Omental fat pad (tissue), 4 donors: ENCODE data around the gene HMHB1. TPM values are rescaled to one million over a fixed set of nuclear protein-coding genes. Genes with fewer than 3 reads are reported as not detected.

Source experiments
- ATAC-seq: fragments of 150-250 bp; one replicate; pipeline ENCODE4 v1.9.1; 2016; ENCODE audit warnings: mild to moderate bottlenecking, moderate library complexity; ENCODE audit not compliant: low FRiP score
- DNase-seq: peaks from one replicate; pipeline ENCODE4 v3.0.0-alpha.2; 2019; ENCODE audit warnings: low spot score
- total RNA-seq, 4 donors: library from RNA; depleted of rRNA; stranded (reverse); fragments of >200 nt; gene quantifications; one replicate each; pipeline ENCODE4 v1.1.0, GENCODE V29; 2016
- TF ChIP-seq, protein P1 (sequence below), 3 donors: fragments of 450-650 bp; IDR thresholded peaks; one replicate each; pipeline ENCODE4 v1.5.1; 2016 to 2017; ENCODE audit warnings: antibody characterized with exemption in 3 of 3, mild to moderate bottlenecking in 3 of 3, moderate library complexity in 2 of 3

Gene HMHB1
- total RNA-seq, 4 donors from 2014 or later, result not detected

DNA sequence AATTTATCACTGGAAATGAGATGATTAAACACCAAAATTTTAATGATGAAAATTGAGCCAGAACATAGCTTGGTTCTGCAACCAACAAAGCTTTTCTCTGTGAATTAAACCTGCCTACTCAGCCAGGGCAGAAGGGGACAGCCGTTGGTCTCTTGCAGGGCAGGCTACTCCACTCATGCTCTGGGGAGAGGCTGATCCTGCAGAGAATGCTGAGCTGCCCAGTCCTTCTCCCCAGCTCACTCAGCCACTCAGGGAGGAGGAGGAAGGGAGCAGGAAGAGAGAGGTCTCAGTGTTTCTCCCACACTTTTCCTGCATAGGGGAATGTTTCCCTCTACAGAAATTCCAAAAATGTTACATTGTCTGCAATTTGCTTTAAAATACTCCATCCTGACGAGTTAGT is 40.4 kb upstream of the HMHB1 start:
- DNase-seq (no peak), ATAC-seq (no peak)
- TF ChIP-seq, protein P1, sequence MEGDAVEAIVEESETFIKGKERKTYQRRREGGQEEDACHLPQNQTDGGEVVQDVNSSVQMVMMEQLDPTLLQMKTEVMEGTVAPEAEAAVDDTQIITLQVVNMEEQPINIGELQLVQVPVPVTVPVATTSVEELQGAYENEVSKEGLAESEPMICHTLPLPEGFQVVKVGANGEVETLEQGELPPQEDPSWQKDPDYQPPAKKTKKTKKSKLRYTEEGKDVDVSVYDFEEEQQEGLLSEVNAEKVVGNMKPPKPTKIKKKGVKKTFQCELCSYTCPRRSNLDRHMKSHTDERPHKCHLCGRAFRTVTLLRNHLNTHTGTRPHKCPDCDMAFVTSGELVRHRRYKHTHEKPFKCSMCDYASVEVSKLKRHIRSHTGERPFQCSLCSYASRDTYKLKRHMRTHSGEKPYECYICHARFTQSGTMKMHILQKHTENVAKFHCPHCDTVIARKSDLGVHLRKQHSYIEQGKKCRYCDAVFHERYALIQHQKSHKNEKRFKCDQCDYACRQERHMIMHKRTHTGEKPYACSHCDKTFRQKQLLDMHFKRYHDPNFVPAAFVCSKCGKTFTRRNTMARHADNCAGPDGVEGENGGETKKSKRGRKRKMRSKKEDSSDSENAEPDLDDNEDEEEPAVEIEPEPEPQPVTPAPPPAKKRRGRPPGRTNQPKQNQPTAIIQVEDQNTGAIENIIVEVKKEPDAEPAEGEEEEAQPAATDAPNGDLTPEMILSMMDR (IDR thresholded peaks at IDR 0.05), result no peak

DNA sequence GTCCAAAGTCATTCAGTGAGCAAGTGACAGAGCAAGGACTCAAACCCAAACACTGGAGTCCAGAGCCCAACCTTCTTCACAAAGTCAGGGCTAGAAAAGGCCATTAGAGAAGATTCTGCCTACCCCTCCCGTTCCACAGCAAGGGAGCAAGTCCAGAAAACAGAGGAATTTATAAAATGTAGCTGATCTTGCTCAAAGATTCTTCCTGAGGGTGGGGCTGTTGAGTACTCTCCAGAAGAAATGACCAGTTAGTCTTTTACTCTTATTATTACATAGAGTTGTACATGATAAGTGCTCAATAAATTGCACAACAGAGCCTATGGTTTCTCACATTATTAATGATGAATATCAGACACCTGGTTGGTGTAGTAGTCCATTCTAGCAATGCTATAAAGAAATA is 39.3 kb upstream of the HMHB1 start:
- TF ChIP-seq, protein P1 (IDR thresholded peaks at IDR 0.05), result no peak
- DNase-seq, result no peak
- no peak for ATAC-seq

DNA sequence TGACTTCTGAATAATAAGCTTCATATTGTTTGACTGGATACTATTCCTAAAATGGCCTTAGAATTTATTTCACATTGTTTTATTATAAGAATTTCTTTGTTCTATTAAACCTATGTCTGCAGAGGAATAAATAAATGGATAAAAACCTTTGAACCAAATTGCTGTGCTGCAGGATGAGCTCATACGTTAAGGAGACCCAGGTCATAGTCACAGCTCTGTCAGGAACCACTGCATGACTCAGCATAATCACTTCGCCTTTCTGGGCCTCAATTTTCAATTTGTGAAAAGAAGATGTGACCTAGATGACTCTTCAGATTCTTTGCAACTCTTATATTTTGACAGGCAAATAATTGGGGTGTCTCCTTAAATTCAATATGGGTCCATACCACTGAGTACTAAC is 36.7 kb upstream of the HMHB1 start:
- TF ChIP-seq, protein P1 (IDR thresholded peaks at IDR 0.05), result no peak
- ATAC-seq (no peak), DNase-seq (no peak)

DNA sequence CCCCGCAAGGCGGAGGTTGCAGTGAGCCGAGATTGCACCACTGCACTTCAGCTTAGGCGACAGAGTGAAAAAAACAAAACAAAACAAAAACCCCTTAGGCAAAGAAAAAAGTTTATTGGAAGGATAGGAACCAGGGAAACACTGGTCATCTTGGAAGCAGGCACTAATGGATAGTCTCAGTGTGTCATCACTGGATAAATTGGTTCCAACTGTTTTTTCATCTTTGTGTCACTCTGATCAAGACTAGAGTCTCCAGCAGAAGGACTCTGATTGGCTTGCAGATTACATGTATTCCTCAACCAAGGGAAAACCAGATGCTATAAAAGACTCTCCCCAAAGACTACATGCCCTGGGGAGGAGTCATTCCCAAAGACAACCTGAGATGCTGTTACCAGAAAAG is 35.0 kb upstream of the HMHB1 start:
- ATAC-seq (no peak), DNase-seq (no peak)
- TF ChIP-seq, protein P1 (IDR thresholded peaks at IDR 0.05), result no peak

DNA sequence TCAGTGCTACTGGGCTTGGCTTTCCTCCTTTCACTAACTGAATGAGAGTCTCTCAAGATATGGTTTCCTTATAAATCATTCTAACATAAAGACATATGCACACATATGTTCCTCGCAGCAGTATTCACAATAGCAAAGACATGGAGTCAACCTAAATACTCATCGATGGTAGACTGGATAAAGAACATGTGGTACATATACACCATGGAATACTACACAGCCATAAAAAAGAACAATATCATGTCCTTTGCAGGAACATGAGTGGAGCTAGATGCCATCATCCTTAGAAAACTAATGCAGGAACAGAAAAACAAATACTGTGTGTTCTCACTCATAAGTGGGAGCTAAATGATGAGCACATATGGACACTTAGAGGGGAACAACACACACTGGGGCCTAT is 32.5 kb upstream of the HMHB1 start:
- TF ChIP-seq, protein P1 (IDR thresholded peaks at IDR 0.05), result no peak
- ATAC-seq (no peak), DNase-seq (no peak)

DNA sequence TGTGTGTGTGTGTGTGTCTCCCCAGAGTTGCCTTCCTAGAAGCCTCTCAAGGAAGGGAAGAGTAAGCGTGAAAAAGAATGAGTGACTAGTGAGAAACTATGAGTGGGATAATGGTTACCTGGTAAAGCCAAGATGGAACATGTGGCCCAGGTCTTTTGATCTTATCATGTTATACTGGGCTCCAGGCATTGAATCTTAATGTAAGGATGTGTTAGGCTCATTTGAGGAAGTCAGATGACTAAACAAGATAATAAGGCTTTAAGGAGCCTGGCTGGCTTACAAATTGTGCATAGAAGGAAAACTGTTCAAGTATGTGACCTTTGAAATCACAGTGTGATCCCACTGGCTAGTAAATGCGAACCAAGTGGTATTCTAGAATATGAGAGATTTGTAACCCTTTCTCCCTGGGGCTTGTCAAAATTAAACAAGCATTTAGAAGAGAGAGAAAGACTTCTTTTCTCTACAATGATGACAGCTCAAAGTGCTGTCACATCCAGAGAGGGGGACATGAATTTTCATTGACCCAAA is 29.9 kb upstream of the HMHB1 start:
- no peak for ATAC-seq

More for the DNA sequence above, 29.9 kb upstream of the HMHB1 start:
- no peak for DNase-seq
- TF ChIP-seq, protein P1 (IDR thresholded peaks at IDR 0.05), result no peak
